Measurements from ENCODE around the gene LRP1-AS. TPM values are rescaled to one million over a fixed set of nuclear protein-coding genes. Genes with fewer than 3 reads are reported as not detected.
"Not testable (repeated sequence)": the region's sequence is repeated elsewhere in the genome, so short reads cannot be mapped to it uniquely, and the experiment has no call there.

Gene LRP1-AS
- total RNA-seq, 1 donor from 2014 or later = not detected

GRCh38 chr12:57126561-57126960 lies 20.9 kb downstream of the LRP1-AS start:
- peaks cover 42% of the 10 kb centered on the region for H3K4me1 ChIP-seq
- intact Hi-C loops (cut with micrococcal nuclease) = no loop called here
- TF ChIP-seq, protein P1, sequence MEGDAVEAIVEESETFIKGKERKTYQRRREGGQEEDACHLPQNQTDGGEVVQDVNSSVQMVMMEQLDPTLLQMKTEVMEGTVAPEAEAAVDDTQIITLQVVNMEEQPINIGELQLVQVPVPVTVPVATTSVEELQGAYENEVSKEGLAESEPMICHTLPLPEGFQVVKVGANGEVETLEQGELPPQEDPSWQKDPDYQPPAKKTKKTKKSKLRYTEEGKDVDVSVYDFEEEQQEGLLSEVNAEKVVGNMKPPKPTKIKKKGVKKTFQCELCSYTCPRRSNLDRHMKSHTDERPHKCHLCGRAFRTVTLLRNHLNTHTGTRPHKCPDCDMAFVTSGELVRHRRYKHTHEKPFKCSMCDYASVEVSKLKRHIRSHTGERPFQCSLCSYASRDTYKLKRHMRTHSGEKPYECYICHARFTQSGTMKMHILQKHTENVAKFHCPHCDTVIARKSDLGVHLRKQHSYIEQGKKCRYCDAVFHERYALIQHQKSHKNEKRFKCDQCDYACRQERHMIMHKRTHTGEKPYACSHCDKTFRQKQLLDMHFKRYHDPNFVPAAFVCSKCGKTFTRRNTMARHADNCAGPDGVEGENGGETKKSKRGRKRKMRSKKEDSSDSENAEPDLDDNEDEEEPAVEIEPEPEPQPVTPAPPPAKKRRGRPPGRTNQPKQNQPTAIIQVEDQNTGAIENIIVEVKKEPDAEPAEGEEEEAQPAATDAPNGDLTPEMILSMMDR (IDR thresholded peaks at IDR 0.05; ENCODE audit: borderline replicate concordance) = no peak
- H3K36me3 ChIP-seq = no peaks in the 10 kb centered on the region
- no peaks in the 10 kb centered on the region for H3K27me3 ChIP-seq (ENCODE audit: low read depth)
- H3K4me3 ChIP-seq = peak overlapping the region; percentile 91
- DNase-seq = no peak
- no peaks in the 10 kb centered on the region for H3K9me3 ChIP-seq (replicated peaks)
- peak overlapping the region; percentile 99 for H3K27ac ChIP-seq (replicated peaks)

DNA sequence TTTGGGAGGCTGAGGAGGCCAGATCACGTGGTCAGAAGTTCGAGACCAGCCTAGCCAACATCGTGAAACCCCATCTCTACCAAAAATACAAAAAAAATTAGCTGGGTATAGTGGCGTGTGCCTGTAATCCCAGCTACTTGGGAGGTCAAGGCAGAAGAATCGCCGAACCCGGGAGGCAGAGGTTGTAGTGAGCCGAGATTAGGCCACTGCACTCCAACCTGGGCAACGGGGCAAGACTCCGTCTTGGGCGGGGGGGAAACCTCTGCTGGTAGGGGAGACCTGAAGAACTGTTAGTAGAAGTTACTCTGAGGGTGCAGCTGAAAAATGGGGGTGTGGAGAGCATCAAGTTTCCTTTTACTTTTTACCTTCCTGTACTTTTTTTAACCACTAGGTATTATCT lies 21.4 kb downstream of the LRP1-AS start:
- no peaks in the 10 kb centered on the region for H3K27me3 ChIP-seq (ENCODE audit: low read depth)
- H3K27ac ChIP-seq (replicated peaks) = peak overlapping the region; percentile 99
- H3K4me3 ChIP-seq = no peak overlapping the region
- H3K36me3 ChIP-seq = no peaks in the 10 kb centered on the region
- no peak for DNase-seq
- intact Hi-C loops (cut with micrococcal nuclease) = no loop called here
- TF ChIP-seq, protein P1 (IDR thresholded peaks at IDR 0.05; ENCODE audit: borderline replicate concordance) = no peak
- H3K4me1 ChIP-seq = peaks cover 37% of the 10 kb centered on the region
- H3K9me3 ChIP-seq (replicated peaks) = no peaks in the 10 kb centered on the region

DNA sequence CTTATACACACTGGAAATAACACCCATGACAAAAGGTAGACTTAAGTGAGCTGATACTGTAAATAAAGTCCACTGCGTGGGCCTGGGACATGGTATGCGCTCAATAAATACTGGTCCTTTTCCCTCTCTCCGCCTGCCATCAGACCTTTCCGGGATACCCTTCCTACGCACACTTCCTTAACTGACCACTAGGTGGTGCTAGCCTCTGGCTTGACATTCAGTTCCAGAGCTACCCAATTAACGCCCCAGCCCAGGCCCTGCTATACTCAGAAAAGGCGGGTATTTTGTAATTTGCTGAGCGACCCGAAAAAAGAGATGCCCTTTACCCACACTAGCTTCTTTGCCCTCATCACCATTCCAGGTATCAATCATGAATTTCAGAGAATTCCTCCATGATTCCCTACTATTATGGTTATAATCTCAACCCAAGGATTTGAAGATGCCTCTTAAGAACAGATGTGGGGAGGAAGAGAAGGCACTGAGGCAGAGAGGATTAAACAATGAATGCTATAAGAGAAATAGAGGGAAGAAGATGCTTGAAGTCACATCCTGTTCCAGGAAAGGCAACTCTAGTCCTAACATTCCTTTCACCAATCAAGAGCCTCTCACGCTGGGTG lies 23.1 kb downstream of the LRP1-AS start:
- H3K36me3 ChIP-seq = no peaks in the 10 kb centered on the region
- intact Hi-C loops (cut with micrococcal nuclease) = loop anchor here (5.0 kb wide), 1 partner anchor 58 kb away; no protein-coding TSS in a partner anchor
- DNase-seq = peak; percentile 52
- H3K9me3 ChIP-seq (replicated peaks) = no peaks in the 10 kb centered on the region
- no peak overlapping the region for H3K4me3 ChIP-seq
- TF ChIP-seq, protein P1 (IDR thresholded peaks at IDR 0.05; ENCODE audit: borderline replicate concordance) = peak; percentile 99
- H3K27ac ChIP-seq (replicated peaks) = no peak overlapping the region
- H3K27me3 ChIP-seq (ENCODE audit: low read depth) = no peaks in the 10 kb centered on the region
- H3K4me1 ChIP-seq = peaks cover 20% of the 10 kb centered on the region

DNA sequence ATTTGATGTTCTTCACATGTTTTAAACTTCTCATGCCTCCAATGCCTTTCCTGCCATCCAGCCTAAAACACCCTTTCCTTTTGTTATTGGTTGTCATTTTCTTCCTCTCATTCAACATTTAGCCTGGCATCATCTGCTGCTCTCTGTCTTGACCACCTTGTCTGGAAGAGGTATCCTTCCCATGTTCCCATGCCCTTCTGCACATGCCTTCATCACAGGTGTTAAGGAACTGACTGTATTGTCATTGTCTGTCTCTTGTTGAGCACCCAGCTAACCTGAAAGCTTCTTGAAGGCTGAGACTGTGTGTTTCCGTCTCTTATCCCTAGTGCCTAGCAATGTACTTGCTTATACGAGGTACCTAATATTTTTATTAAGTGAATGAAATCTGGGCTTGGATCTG lies 23.6 kb downstream of the LRP1-AS start:
- DNase-seq = no peak
- H3K9me3 ChIP-seq (replicated peaks) = no peaks in the 10 kb centered on the region
- TF ChIP-seq, protein P1 (IDR thresholded peaks at IDR 0.05; ENCODE audit: borderline replicate concordance) = no peak
- intact Hi-C loops (cut with micrococcal nuclease) = loop anchor here (5.0 kb wide), 1 partner anchor 58 kb away; no protein-coding TSS in a partner anchor
- no peak overlapping the region for H3K4me3 ChIP-seq
- no peak overlapping the region for H3K27ac ChIP-seq (replicated peaks)
- no peaks in the 10 kb centered on the region for H3K27me3 ChIP-seq (ENCODE audit: low read depth)
- H3K4me1 ChIP-seq = peaks cover 17% of the 10 kb centered on the region
- H3K36me3 ChIP-seq = no peaks in the 10 kb centered on the region

GRCh38 chr12:57120718-57121117 lies 26.7 kb downstream of the LRP1-AS start:
- intact Hi-C loops (cut with micrococcal nuclease) = loop anchor here (5.0 kb wide), 1 partner anchor 62 kb away; no protein-coding TSS in a partner anchor
- not testable (repeated sequence) for H3K27me3 ChIP-seq (ENCODE audit: low read depth); H3K36me3 ChIP-seq; H3K4me3 ChIP-seq; H3K4me1 ChIP-seq; H3K27ac ChIP-seq (replicated peaks); DNase-seq; H3K9me3 ChIP-seq (replicated peaks)

DNA sequence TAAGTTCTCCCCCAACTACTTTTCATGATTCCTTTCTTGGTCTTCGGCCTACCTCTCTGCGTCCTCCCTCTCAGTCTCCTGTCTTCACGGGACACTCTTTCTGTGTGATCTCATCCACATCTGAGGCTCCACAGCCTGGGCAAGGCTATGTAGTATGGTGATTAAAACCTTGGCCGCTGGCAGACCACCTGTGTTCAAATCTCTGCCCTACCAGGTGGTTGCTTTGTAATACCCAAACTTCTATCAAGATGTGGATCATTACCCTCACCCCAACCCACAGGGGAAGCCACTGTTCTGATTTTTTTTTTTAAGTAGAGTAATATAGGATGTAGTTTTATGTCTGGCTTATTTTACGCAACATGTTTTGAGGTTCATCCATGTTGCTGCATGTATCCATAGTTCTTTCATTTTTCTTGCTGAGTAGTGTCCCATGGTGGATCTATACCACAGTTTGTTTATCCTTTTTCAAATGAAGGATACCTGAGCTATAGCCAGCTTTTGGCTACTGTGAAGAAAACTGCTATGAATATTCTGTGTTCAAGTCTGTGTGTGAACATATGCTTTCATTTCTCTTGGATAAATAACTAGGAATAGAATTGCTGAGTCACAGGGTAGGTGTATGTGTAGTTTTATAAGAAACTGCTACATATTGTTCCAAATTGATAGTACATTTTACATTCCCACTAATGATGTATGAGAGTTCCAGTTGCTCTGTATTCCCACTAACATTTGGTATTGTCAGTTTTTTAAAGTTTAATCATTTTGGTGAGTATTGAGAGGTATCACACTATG lies 27.9 kb downstream of the LRP1-AS start:
- TF ChIP-seq, protein P1 (IDR thresholded peaks at IDR 0.05; ENCODE audit: borderline replicate concordance) = no peak
- DNase-seq = no peak
- peak overlapping the region; percentile 28 for H3K27ac ChIP-seq (replicated peaks)
- intact Hi-C loops (cut with micrococcal nuclease) = loop anchor here (5.0 kb wide), 1 partner anchor 63 kb away; no protein-coding TSS in a partner anchor
- H3K9me3 ChIP-seq (replicated peaks) = no peaks in the 10 kb centered on the region
- H3K4me3 ChIP-seq = no peak overlapping the region
- peaks cover 7% of the 10 kb centered on the region for H3K4me1 ChIP-seq
- no peaks in the 10 kb centered on the region for H3K36me3 ChIP-seq
- no peaks in the 10 kb centered on the region for H3K27me3 ChIP-seq (ENCODE audit: low read depth)
